SK-N-SH treated with all-trans-retinoic acid at 6 μM for 48 hours (cell line): ENCODE data around the gene KRT86.

Experiments
- ARNTL ChIP-seq: fragments of 450-650 bp; formaldehyde crosslinking; IDR thresholded peaks from 2 replicates; pipeline ENCODE4 v1.5.0; 2020; ENCODE audit warnings: low read depth, mild to moderate bottlenecking, moderate library complexity, borderline replicate concordance
- ESRRG ChIP-seq: fragments of 250-450 bp; sonication (Bioruptor Pico); IDR thresholded peaks from 2 replicates; pipeline ENCODE4 v1.6.1; 2021; ENCODE audit warnings: mild to moderate bottlenecking
- GLIS3 ChIP-seq: fragments of 250-450 bp; sonication (Bioruptor Pico); IDR thresholded peaks from 2 replicates; pipeline ENCODE4 v1.5.0; 2020; ENCODE audit warnings: mild to moderate bottlenecking, moderate library complexity
- PATZ1 ChIP-seq: fragments of 250-450 bp; sonication (Bioruptor Pico); IDR thresholded peaks from 2 replicates; pipeline ENCODE4 v1.8.0; 2020; ENCODE audit warnings: mild to moderate bottlenecking, moderate library complexity, borderline replicate concordance
- RARB ChIP-seq: fragments of 250-450 bp; sonication (Bioruptor Pico); IDR thresholded peaks from 2 replicates; pipeline ENCODE4 v1.8.0; 2021; ENCODE audit warnings: mild to moderate bottlenecking, moderate library complexity

- TF ChIP-seq PATZ1 (CRISPR knock-in tag) (no peak), ARNTL (CRISPR knock-in tag) (no peak), GLIS3 (no peak), RARB (CRISPR knock-in tag) (no peak), ESRRG (no peak)
Measured at GRCh38 chr12:52252728-52253343, 21.6 kb upstream of the KRT86 start.
